Measurements from ENCODE around the gene TIMP2.
"Not testable (repeated sequence)": the region's sequence is repeated elsewhere in the genome, so short reads cannot be mapped to it uniquely, and the experiment has no call there.

TIMP2 gene

DNA sequence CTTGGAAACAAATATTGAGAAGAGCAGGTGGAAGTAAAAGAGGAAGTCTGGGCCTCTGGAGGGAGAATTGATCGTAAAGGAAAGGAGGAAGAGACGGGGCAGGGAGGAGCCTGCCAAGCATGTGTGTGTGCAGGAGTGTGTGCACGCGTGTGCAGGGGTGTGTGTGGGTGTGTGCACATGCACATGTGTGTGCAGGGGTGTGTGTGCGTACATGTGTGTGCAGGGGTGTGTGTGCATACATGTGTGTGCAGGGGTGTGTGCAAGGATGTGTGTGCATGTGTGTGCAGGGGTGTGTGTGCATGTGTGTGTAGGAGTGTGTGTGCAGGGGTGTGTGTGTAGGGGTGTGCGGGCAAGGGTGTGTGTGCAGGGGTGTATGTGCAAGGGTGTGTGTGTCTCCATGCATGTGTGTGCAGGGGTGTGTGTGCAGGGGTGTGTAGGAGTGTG is 32.2 kb downstream of the TIMP2 start:
- TF ChIP-seq, protein P1, sequence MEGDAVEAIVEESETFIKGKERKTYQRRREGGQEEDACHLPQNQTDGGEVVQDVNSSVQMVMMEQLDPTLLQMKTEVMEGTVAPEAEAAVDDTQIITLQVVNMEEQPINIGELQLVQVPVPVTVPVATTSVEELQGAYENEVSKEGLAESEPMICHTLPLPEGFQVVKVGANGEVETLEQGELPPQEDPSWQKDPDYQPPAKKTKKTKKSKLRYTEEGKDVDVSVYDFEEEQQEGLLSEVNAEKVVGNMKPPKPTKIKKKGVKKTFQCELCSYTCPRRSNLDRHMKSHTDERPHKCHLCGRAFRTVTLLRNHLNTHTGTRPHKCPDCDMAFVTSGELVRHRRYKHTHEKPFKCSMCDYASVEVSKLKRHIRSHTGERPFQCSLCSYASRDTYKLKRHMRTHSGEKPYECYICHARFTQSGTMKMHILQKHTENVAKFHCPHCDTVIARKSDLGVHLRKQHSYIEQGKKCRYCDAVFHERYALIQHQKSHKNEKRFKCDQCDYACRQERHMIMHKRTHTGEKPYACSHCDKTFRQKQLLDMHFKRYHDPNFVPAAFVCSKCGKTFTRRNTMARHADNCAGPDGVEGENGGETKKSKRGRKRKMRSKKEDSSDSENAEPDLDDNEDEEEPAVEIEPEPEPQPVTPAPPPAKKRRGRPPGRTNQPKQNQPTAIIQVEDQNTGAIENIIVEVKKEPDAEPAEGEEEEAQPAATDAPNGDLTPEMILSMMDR (IDR thresholded peaks at IDR 0.05; ENCODE audit: borderline replicate concordance, insufficient read depth, low read depth, low read length), result no peak
- no peak overlapping the region for H3K4me3 ChIP-seq (ENCODE audit: low read depth, low read length)

DNA sequence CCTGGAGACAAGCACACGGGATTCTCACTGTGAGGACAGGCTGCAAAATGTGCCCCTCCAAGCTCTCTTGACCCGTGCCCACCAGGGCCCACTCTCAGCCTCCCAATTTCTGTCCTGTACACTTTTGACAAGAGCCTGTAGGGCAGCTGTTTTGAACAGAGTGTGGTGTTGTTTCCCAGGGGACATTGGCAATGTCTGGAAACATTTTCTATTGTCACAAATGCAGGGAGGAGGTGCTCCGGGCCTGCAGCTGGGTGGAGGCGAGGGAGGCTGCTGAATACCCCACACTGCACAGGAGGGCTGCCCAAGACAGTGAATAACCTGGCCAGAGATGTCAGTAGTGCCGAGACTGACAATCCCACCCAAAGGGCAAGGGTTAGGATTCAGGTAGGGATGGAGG is 32.7 kb downstream of the TIMP2 start:
- no peak overlapping the region for H3K4me3 ChIP-seq (ENCODE audit: low read depth, low read length)
- TF ChIP-seq, protein P1 (IDR thresholded peaks at IDR 0.05; ENCODE audit: borderline replicate concordance, insufficient read depth, low read depth, low read length), result no peak

DNA sequence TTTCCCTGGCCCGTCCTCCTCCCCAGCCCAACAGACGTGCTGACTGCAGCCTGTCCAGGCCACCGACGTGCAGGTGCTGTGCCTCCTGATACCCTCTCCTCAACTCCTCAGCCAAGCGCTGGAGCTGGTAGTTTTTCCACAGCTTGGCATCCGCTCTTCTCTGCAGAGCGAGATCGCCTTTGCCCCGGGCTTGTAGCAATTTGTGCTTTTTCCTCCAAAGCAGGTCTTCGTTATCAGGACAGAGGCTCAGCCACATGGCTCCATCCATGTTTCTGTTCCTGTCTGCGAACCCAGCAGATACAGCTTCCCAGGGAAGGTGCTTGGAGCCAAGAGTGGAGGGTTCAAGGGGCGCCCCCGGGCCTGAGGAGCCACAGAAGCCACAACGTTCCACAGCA is 33.1 kb downstream of the TIMP2 start:
- H3K4me3 ChIP-seq (ENCODE audit: low read depth, low read length), result no peak overlapping the region
- TF ChIP-seq, protein P1 (IDR thresholded peaks at IDR 0.05; ENCODE audit: borderline replicate concordance, insufficient read depth, low read depth, low read length), result no peak

DNA sequence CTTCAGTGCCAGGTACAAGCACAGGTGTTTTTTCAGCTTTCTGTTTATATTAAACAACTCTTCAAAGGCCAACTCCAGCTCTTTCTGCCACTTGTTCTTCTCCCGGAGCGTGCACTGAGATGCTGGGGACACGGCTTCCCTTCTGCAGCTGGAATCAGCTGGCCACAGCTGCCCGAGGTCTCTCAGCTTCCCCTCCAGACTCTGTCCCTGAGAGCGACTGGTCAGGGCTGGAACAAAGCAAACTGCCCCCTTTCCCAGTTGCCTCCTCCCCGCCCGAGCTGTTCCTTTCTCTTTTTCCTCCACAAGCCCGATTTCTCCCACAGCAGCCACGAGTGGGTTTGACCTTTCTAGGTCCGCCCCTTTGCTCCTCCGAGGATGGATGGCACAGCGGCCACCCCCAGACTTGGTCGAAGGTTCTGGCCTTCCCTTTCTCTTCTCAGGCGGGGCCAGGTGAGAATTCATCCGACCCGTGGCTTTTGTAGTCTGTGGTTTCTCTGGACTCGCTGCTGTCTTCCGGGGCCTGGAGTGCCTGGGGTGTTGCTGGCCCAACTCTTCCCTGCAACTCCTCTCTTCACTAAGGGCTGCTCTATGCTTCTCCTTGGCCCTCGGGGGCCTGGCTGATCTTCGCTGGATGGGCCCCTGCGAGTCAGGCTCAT is 33.7 kb downstream of the TIMP2 start:
- no peak overlapping the region for H3K4me3 ChIP-seq (ENCODE audit: low read depth, low read length)
- TF ChIP-seq, protein P1 (IDR thresholded peaks at IDR 0.05; ENCODE audit: borderline replicate concordance, insufficient read depth, low read depth, low read length), result no peak

DNA sequence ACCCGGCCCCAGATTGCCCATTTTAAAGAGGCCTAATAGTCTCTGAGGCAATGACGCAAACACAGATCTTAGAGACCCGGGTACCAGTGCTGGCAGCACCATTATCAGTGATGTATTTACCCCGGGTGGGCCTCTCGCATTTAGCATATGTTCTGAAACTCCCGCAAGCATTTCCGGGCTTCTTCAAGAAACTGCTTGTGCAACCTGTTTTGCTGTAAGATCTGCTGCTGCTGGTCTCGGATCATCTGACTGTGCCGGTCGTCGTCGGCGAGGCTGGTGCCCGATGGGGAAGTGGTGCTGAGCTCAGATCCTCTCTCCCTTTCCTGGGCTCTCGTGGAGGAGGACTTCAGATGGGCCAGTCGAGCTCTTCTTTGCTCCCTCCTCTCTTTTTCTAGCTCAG is 34.7 kb downstream of the TIMP2 start:
- TF ChIP-seq, protein P1 (IDR thresholded peaks at IDR 0.05; ENCODE audit: borderline replicate concordance, insufficient read depth, low read depth, low read length), result no peak
- no peak overlapping the region for H3K4me3 ChIP-seq (ENCODE audit: low read depth, low read length)

DNA sequence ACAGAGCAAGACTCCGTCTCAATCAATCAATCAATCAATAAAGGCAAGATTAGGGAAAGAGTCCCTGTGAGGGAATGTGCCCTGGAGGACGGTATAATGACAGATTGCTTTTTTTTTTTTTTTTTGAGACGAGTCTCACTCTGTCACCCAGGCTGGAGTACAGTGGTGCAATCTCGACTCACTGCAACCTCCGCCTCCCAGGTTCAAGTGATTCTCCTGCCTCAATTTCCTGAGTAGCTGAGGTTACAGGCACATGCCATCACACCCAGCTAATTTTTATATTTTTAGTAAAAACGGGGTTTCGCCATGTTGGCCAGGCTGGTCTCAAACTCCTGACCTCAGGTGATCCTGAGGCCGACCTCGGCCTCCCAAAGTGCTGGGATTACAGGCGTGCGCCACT is 35.1 kb downstream of the TIMP2 start:
- H3K4me3 ChIP-seq (ENCODE audit: low read depth, low read length), result not testable (repeated sequence)

DNA sequence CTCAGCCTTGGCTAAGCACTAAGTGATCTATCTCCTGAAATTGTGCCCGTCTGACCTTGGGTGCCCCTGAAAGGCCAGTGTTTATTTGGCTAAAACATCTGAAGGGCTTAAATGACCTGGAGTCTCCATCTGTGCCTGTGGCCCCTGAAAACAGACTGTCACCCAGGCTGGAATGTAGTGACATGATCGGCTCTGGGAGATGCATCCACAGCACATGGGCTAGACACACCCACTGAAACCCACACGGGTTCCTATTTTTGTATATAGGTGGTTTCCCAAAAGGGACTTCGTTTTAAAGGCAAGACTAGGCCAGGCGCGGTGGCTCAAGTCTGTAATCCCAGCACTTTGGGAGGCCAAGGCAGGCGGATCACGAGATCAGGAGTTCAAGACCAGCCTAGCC is 35.7 kb downstream of the TIMP2 start:
- TF ChIP-seq, protein P1 (IDR thresholded peaks at IDR 0.05; ENCODE audit: borderline replicate concordance, insufficient read depth, low read depth, low read length), result no peak
- no peak overlapping the region for H3K4me3 ChIP-seq (ENCODE audit: low read depth, low read length)

Measured in GM12875 (cell line).